Measurements from ENCODE around the gene CLDN6.

Gene CLDN6

DNA sequence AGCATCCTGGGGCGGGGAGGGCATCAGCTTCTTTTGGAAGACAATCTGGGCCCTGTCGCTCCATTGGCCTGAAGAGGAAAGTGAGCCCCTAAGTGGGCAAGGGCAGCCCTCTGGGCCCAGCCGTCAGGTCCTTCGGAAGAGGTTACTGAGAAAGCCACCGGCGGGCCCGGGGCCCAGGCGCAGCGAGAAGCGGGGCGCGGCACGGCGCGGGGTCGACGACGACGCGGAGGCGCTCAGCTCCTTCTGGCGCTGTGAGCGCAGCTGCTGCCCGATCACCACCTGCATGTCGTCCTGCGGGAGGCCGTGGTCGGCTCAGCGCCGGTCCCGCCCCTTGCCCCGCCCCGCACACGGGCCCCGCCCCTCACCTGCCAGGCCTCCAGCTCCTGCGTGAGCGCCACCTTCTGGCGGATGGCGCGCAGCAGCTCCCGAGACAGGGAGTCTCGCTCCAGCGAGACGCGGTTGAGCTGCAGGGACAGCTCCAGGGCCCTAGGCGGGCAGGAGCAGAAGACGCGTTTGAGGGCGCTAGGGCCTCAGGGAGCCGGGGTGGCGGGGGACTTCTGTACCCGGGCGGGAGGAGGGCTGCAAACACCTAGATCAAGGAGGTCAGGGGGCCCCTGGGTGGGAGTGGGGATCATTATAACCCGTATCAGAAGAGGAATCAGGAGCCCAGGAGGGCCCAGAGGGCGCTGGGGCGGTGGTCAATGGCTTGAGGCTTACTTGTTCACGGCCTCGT, 10.2 kb upstream of the CLDN6 start:
- peak; percentile 86 for DNase-seq (ENCODE audit: low read depth)

DNA sequence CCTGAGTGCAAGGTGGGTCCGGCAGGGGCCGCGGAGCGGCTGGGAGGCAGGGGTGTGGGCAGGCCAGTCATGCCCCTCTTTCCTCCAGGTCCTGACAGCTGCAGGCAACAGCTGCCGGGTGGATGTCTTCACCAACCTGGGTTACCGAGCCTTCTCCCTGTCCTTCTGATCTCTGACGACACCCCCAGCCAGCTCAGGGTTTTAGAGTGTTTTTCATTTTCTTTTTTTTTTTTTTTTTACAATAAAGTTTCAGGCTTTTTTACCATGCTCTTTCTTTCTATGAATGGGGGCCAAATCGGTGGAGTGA, 9.5 kb upstream of the CLDN6 start:
- DNase-seq (ENCODE audit: low read depth): no peak

DNA sequence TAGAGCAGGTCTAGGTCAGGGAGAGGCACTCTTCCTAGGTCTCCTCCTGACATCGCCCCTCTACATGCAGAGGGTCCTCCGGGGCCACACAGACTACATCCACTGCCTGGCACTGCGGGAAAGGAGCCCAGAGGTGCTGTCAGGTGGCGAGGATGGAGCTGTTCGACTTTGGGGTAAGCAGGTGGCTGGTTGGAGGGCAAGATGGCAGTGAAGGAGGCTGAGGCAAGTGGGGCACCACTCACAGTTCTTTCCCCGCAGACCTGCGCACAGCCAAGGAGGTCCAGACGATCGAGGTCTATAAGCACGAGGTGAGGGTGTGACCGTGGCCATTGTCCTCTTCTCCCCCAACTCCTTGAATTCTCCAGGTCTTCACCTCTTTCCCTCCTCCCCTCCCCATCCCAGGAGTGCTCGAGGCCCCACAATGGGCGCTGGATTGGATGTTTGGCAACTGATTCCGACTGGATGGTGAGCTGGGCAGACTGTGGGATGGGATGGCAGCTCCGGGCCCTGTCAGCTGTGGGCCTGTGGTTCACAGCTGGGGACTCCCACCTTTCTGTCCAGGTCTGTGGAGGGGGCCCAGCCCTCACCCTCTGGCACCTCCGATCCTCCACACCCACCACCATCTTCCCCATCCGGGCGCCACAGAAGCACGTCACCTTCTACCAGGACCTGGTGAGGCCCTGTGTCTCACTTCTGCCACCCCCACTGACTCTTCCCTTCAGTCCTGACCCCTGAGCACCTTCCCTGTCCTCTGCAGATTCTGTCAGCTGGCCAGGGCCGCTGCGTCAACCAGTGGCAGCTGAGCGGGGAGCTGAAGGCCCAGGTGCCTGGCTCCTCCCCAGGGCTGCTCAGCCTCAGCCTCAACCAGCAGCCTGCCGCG, 8.9 kb upstream of the CLDN6 start:
- DNase-seq (ENCODE audit: low read depth): no peak

DNA sequence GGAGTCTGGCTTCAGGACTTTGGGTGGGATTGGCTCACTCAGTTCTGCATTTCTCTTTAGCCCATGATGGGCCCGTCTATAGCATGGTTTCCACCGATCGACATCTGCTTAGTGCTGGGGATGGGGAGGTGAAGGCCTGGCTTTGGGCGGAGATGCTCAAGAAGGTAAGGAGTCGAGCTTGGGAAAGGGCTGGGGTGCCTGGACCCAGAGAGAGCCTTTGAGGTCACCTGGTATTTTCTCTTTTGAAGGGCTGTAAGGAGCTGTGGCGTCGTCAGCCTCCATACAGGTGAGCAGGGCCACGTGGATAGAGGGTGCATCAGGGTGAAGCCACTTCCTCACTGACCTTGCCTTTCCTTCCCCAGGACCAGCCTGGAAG, 8.0 kb upstream of the CLDN6 start:
- no peak for DNase-seq (ENCODE audit: low read depth)

DNA sequence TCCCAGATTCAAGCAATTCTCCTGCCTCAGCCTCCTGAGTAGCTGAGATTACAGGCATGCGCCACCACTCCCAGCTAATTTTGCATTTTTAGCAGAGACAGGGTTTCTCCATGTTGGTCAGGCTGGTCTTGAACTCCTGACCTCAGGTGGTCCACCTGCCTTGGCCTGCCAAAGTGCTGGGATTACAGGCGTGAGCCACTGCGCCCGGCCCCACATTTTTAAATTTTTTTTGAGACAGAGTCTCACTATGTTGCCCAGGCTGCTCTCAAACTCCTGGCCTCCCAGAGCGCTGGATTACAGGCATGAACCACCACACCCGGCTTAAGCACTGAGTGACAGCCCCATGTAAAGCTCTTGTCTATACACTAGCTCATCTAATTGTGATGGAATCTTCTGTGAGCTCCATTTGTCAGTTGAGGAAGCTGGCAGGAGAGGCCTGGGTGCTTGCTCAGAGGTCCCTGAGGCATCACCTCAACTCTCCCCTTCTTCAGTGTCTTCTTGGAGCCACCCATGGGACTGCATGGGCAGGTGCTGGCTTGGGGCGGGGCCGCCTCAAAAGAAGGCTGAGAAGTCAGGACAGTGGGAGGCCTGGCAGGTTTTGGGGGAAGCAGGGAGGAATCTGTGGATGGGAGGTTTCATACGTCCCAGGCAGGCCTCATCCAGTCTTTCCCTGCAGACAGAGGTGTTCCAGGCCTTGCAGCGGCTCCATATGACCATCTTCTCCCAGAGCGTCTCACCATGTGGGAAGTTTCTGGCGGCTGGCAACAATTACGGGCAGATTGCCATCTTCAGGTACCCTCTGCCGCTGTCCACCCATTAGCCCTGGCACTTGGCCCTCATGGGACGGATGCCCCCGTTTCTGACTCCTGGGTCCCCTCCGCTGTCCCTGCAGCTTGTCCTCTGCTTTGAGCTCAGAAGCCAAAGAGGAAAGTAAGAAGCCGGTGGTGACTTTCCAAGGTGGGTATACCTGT, 7.3 kb upstream of the CLDN6 start:
- no peak for DNase-seq (ENCODE audit: low read depth)

DNA sequence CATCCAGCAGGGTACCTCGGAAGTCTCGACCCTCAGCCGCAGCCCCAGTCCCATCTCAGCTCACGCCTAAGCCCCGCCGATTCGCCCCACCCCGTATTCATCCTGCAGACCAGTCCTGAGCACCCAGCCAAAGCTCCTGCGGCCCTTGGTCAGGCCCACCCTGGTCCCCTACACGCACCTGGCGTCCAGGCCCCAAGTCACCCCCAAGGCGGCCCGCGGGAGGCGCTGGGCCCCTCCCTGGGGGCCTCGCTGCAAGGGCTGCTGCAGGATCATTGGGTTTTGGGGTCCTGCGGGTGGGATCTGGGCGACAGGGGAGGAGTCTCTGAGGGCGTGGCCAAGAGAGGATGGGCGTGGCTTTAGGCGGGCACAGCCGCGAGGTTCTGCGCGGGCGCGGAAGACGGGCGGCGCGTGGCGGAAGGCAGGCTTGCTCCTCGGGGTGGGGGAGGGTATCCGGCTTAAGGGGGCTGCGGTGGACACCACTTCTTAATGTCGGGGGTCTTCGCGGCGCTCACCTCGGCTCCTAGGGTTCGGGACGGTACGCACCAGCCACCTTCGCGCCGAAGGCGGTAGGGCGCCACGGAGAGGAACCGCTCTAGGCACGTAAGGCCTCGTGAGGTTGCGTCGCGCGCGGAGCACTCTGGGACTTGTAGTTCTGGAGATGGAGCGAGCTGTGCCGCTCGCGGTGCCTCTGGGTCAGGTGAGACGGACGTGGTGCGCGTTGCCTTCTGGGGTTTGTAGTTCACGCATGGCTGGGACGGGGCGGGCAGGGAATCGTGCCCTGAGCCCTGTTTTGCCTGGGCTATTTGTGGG, 5.9 kb upstream of the CLDN6 start, which contains the start of the genes HCFC1R1 and THOC6:
Gene HCFC1R1, minus strand, starts transcription at position 274 of the 810 bp plus-strand sequence. Its CDS starts 1 bp downstream, at position 273.
Gene THOC6, plus strand, starts transcription at position 367 of the 810 bp plus-strand sequence. Its CDS starts 292 bp downstream, at position 659.
- peak; percentile 83 for DNase-seq (ENCODE audit: low read depth)

DNA sequence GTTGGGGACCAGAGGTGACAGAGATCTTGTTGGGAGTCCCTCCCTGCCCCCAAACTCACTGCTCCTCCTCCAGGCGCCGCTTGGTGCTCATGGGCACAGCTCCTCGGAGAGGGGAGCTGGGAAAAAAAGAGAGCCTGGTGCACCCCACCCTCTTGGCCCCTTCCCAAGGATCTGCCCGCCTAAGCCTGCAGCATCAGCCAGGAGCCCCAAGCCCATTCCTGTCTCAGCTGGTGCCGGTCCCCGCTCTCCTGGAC, 5.4 kb upstream of the CLDN6 start:
- no peak for DNase-seq (ENCODE audit: low read depth)

DNA sequence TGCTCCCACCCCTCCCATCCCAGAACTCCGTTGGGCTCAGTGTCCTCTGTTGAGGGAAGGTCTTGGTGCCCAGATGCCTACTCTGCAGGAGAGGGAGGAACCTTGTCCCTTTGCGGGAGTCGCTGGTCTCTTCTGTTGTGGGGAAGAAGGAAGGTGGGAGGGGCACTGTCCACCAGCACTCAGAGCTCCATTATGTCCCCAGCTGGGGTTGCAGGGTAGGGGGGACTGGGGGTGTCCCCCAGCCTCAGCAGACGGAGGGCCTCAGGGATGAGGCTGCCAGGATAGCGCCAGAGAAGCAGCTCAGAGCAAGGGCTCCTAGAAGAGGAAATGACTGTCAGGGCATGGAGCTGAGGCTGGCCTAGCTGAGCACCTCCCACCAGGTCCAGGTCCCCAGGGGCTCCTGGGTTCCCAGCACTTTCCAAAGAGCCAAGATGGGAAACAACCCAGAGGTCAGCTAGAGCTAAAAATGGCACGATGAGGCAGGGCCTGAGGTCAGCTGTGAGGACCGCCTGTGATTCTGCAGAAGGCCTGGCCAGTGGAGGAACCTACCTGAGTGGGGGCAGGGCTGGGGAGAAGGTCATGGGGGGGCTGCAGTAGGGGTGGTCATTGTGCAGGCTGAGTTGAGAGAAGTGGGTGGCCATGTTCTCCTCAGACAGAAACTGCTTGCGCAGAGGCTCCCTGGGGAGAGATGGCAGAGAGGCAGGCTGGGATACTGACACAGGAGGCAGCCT, 4.9 kb upstream of the CLDN6 start:
- no peak for DNase-seq (ENCODE audit: low read depth)

DNA sequence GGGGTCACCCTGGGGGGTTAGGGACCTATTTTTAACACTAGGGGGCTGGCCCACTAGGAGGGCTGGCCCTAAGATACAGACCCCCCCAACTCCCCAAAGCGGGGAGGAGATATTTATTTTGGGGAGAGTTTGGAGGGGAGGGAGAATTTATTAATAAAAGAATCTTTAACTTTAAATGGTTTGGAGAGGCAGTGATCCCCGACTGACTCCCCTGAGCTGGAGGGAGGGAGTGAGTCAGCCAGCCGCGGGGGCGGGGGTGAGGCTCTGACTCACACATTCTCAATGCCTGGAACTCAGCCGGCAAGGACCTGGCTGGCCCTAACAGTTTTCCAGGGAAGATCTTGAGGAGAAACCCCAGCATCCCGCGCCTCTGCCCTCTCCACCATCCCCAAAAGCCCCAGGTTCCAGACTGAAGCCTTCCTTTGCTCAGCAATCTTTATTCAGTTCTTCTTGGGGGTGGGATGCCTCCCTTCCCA, 4.3 kb upstream of the CLDN6 start:
- peak; percentile 61 for DNase-seq (ENCODE audit: low read depth)

DNA sequence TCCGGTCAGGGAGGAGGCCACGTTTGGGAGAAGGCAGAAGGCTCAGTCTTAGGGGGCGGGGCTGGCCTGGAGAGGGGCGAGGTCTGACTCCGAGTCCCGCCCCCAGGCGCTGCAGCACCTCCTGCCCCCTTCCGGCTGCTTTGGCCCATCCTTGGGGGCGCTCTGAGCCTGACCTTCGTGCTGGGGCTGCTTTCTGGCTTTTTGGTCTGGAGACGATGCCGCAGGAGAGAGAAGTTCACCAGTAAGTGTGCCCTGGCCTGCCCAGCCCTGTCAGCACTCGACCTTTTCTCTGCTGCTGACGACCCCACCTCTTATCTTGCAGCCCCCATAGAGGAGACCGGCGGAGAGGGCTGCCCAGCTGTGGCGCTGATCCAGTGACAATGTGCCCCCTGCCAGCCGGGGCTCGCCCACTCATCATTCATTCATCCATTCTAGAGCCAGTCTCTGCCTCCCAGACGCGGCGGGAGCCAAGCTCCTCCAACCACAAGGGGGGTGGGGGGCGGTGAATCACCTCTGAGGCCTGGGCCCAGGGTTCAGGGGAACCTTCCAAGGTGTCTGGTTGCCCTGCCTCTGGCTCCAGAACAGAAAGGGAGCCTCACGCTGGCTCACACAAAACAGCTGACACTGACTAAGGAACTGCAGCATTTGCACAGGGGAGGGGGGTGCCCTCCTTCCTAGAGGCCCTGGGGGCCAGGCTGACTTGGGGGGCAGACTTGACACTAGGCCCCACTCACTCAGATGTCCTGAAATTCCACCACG, 3.6 kb upstream of the CLDN6 start:
- peak; percentile 46 for DNase-seq (ENCODE audit: low read depth)

DNA sequence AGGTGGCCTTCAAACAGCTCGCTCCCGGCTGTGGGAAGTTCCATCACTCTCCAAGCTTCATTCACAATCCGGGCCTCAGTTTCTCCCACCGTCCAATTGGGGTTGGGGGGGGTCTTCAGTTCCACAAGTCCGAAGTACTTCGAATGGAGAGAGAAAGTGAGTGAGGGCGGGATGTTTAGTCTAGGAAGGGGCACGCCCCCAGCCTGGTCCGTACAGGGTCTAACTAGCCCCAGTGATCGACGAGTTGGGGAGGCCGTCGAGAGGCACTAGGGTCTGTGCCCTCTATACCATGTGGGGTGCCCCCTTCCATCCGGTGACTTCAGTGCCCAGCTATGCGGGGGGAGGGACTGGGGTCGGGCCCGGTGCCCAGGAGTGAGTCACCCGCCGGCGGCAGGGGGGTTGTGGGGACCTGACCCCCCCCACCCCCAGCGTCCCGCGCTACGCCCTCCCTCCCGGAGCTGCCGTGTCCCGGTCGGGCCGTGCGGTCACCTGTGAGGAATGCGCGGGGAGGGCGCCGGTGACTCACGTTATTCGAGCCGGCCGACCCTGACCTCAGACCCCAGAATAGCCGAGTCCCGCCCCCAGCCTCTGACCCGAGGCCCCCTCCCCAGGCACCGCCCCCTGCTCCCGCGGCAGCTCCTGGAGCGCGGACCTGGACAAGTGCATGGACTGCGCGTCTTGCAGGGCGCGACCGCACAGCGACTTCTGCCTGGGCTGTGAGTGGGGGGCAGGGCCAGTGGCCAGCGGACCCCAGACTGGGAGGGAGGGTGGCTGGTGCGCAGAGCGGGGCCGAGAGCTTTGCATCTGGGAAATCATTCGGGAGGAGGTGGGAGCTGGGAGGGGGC, 2.8 kb upstream of the CLDN6 start:
- no peak for DNase-seq (ENCODE audit: low read depth)

DNA sequence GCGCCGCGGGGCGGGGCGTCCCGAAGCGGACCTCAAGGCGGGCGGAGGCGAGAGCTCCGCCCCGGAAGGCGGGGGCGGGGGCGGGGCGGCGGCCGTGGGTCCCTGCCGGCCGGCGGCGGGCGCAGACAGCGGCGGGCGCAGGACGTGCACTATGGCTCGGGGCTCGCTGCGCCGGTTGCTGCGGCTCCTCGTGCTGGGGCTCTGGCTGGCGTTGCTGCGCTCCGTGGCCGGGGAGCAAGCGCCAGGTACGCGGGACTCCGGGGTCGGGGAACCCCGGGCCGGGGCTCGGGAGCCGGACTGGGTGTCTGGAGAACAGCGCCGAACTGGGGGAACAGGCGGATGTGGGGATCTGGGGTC, 2.2 kb upstream of the CLDN6 start, which contains the start of gene TNFRSF12A:
Gene TNFRSF12A, plus strand, starts transcription at position 122 of the 357 bp plus-strand sequence. Its CDS starts 30 bp downstream, at position 152.
- peak; percentile 46 for DNase-seq (ENCODE audit: low read depth)

DNA sequence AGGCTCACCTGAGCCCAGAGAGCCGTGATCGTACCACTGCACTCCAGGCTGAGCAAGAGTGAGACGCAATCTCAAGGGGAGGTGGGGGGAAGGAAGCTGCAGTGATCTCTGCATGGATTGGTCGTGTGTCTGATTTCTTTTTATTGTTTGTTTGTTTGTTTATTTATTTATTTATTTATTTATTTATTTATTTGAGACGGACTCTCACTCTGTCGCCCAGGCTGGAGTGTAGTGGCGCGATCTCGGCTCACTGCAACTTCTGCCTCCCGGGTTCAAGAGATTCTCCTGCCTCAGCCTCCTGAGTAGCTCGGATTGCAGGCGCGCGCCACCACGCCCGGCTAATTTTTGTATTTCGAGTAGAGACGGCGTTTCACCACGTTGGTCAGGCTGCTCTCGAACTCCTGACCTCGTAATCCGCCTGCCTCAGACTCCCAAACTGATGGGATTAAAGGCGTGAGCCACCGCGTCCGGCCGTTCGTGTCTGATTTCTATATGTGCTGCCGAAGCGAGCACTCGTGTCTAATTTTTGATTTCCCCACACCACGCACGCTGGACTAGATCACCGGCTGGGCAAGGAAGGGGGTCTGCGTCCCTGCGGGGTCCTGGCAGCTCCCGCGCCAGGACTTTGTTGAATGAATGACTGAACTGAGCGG, 1.7 kb upstream of the CLDN6 start:
- no peak for DNase-seq (ENCODE audit: low read depth)

DNA sequence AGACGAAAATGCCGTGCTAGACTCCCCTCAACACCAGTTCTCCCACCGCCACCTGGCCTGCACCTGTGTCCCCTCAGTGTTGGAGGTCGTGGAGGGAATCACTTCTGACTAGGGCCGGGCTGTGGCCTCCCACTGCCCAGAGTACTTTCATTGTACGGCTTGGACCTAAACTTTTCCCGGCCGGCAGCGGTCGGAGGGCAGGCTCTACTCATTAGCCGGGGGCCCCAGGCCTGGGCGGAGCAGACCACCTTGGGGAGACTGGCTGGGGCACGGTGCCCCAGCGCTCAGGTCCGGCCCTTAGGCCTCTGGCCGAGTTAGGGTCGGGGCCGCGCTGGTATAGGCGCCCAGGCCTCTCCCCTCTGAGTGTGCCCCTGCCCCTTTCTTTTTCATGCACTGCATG, 639 bp downstream of the CLDN6 start:
- DNase-seq (ENCODE audit: low read depth): no peak

DNA sequence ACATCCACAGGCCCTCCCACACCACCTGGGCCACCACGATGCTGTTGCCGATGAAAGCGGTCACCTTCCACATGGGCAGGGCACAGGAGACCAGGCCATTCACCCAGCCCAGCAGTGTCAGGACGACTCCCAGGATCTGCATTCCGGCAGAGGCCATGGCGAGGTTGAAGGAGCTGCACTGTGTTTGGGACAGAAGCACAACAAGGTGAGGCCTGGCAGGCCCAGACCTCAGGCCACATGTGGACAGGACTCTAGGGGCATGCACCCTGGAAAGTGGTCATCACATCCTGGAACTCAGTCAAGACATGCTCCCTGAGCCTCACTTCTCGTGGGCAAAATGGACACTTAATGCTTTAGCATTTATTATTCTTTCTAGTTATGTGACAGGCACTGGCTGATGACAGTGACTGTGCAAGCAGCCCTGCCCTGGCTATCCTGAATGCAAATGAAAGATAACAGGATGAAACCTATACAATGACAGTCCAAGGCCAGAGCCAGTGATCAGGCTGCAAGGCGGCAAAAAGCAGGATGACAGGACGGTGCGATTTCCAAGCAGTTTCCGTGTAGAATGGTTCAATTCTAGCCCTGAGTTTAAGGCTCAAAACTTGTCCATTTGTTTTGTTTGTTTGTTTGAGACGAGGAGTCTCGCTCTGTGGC, 2.0 kb downstream of the CLDN6 start:
- no peak for DNase-seq (ENCODE audit: low read depth)

DNA sequence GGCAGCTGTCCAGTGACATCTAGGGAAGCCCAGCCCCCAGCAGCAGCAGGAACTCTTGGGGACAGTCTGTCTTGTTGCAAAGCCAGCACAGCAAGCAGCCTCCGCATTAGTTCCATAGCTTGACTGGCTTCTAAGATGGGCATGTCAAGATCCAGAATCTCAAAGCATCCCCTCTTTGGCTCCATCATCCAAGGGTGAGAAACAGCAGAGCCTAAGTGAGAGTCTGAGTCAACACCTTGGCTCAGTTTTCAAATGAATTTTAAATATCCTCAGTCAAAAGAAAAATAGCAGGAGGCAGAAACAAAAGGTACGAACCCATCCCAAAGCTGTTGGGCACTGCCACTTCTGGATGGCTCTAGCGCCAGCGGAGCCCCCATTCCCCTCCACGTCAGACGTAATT, 3.0 kb downstream of the CLDN6 start:
- DNase-seq (ENCODE audit: low read depth): no peak

DNA sequence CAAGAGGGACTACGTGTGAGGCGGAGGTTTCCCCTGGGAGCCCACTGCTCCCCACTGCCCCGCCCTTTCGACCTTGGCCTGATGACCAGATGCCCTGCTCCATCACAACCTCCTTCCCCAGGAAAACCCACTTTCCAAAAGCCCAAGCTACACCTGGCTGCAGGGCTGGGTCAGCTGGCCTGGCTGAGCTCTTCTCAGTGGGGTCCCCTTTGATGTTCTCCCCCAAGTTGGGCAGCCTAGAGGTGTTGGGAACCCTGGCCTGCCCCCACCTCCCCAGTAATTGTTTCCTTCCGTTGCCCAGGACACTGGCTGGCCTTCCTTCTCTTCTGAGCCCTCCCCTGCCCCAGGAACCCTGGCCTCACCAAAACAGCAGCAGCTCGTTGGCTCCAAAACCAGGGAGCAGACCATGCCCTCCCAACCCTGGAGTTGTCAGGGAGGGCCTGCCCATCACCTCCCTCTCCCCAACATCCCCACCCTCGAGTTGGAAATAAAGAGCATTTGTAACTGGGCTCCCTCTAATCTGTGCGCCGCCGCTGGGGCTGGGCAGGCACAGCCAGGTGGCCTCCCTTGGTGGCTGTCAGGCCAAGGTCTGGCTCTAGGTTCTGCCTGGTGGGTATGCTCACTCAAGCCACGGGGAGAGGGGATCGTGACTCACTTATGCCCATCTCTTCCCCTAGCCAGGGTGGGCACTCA, 3.8 kb downstream of the CLDN6 start:
- DNase-seq (ENCODE audit: low read depth): no peak
